ENCODE results near the gene DCAF16.

DCAF16 gene

DNA sequence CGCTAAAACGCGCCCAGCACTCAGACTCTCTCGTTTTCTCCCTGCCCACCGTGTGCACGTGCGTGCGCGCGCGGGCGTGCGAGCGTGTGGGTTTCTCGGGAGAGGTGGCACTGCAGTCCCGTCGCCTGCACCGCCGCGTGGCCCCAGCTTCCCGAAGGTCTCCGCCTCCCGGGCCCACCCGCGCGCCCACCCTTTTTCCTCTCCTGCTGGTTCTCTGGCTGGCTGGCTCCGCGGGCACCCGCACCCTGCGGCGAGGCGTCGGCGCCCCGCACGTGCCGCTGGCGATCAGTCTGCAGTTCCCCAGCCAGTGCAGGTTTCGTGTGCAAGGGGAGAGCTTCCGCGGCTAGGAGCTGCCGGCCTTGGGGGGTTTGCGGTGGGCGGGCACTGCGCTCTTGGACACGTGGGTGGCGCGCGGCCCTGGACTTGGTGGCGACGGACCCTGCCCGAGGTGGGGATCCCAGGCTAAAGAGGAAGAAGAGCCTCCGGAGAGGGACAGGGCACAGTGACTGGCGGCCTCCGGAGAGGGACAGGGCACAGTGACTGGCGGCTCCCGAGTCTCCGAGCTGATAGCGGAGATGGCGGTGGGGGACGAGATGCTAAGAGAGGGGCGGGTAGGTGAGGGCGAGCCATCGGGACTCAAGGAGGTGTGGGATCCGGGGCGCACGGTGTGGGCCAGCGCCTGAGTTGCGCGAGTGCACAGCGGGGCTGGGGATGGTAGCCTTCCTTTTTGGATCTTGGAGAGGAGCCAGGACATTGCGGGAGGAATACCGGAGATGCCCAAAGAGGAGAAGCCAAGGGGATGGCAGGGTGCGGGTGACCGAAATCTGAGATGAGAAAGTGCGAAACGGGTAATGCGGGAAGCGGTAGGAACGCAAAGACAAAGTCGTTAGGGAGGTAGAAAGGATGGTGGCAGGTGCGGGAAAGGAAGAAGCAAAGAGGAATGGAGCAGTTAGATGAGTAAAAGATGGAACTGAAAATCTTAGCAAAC is 29.0 kb downstream of the DCAF16 start, which contains the start of gene FAM184B:
TSS of gene FAM184B (minus strand) at position 322 of the 988 bp plus-strand sequence. CDS start 322 bp downstream, outside the sequence.
- DNase-seq, result peak; percentile 15

DNA sequence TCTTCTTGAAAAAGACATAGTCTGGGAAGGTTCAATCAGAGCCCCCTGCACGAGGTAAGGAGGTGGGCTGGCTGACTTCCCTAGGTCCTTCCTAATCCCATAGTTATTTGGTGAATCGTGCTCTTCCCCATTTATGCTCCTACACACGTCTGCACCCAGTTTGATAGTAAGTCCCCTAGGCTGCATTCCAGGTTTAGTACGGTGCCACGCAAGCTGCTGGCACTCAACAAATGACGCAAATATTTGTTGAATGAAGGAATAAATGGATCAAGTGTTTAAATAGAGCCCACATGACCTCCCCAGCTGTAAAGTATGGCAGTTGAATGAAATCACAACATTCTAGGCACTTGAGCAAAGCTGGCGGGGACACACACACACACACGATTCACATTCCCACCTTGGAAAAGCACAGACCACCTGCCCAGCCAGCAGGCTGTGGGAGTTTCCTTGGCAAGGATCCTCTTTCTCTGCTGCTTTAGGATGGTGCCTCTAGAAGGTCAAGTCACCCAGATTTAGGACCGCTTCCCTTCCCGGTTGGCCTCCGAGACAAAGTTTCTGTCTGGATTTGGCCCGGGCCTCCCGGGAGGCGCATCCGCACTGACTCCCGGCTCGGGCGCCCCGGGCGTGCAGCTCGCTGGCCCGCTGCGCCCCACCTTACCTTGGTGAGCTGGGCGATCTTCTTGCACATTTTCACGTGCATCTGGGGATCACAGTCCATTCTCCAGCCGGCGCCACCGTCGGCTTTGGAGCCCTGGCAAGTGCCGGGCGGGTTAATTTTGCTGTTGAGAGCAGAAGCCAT is 29.9 kb downstream of the DCAF16 start:
- peak; percentile 29 for DNase-seq

DNA sequence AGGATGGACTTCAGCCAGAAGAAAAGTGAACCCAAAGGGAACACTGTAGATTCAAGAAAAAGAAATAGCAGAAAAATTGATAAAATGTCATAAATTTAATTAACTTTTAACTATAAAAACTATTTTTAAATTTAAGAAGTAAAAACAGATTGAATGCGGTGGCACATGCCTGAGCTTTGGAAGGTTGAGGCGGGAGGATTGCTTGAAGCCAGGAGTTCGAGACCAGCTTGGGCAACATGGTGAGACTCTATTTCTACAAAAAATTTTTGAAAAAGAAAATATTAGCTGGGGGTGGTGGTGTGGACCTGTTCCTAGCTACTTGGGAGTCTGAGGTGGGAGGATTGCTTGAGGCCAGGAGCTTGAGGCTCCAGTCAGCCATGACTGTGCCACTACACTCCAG is 32.1 kb downstream of the DCAF16 start:
- no peak for DNase-seq

- DNase-seq, result peak; percentile 13
Observed at GRCh38 chr4:17773135-17773698, 37.3 kb downstream of the DCAF16 start.

DNA sequence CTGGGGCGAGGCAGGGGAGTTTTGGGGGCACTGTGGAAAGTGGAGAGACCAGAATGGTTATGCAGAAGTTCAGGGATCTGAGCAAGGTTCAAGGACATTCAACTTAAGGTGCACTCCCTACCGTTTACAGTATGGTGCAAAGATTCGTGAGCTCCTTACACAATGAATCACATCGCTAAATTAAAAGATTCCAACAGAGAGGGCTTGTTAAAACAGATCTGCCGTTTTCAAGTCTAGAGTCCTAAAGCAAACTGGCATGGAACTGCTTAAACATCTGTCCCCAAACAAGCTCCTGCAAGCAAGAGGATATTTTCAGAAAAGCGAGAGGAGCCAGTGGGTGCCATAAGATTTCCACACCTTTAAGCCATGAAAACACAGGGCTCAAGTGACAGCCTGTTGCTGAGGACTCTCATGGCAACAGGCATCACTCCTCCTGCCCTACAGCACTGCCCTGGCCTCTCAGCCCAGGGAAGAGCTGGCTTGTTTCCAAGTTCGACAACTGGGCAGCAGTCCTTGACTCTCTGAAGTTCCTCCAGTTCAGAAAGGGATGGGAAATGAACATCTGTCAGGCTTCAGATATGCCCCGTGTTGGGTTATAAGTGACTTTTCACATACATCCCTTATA is 39.2 kb downstream of the DCAF16 start:
- DNase-seq, result no peak

DNA sequence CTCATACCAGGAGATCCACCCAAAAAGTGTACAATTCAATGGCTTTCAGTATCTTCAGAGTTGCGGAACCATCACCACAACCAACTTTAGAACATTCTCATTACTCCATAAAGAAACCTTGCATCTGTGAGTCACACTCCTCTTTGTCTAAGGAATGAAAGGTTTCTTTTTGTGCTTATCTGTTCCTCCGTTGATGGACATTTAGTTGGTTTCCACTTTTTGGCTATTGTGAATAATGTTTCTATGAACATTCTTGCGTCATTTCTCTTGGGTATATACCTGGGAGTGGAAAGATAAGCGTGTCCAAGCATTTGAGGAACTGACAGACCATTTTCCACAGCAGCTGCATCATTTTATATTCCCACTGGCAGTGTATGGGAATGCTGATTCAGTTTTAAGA is 39.7 kb downstream of the DCAF16 start:
- no peak for DNase-seq

DNA sequence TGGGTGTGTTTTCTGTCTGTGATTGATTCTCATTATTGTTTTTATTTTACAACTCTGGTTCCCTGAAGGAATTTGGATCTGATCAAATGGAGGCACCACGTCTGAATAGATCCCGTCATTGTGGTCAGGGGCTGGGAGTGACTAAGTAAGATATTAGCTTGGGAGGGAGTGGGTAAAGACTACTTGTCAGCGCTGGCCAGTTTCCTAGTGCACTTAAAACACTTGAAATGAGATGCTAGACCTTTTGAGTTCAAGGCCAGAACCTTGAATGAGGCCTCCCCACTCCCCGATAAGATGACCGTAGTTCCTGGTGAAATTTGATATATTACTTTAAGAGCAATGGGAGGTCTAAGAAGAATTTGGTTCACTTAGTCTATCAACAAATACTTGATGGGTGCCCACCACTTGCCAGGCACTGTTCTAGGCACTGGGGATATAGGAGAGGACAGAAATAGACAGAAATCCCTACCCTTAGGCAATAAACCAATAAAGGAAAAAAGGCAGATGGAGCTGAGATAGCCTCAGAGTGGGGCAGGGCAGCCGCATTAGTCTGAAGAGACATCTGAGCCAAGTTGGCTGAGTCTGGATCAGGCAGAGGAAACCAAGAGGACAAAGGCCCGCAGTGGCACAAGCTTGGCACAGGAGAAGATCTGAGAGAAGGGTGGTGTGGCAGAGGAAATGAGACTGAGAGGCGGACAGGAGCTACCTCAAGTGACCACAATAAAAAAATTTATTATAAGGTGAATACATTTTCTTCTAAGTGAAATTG is 41.0 kb downstream of the DCAF16 start:
- DNase-seq, result no peak

DNA sequence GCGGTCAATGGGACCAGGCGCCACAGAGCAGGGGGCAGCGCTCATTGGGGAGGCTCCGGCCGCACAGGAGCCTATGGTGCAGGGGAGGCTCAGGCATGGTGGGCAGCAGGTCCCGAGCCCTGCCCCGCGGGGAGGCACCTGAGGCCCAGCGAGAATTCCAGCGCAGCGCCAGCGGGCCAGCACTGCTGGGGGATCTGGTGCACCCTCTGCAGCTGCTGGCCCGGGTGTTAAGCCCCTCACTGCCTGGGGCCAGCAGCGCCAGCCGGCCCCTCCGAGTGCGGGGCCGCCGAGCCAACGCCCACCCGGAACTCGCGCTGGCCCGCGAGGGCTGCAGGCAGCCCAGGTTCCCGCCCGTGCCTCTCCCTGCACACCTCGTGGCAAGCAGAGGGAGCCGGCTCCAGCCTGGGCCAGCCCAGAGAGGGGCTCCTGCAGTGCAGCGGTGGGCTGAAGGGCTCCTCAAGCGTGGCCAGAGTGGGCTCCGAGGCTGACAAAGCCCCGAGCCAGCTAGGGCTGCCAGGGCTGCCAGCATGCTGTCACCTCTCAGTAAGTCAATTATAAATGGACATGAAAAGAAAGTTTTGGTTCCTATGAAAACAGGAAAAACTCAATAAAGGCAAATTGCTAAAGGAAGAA is 43.6 kb downstream of the DCAF16 start:
- no peak for DNase-seq

GRCh38 chr4:17765514-17766286 is 44.9 kb downstream of the DCAF16 start:
- DNase-seq, result peak; percentile 23

DNA sequence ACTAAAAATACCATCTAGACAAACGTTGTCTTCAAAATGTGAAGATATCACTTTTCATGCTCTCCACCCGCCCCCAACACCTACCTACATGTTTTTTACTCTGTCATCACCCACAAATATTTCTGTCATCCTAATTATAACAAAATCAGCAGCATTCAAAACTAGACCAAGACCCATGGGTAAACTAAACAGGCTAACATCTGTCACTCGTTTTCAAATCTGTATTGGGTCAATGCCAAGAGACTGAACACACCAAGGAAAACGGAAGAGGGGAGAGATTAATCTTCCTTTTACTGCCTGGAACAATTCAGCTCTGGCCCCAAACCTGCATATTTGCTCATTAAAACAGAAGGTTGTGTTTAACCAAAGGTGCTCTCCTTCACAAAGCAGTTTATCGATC is 46.6 kb downstream of the DCAF16 start:
- no peak for DNase-seq

GRCh38 chr4:17763416-17763815 is 47.1 kb downstream of the DCAF16 start:
- DNase-seq, result no peak

DNA sequence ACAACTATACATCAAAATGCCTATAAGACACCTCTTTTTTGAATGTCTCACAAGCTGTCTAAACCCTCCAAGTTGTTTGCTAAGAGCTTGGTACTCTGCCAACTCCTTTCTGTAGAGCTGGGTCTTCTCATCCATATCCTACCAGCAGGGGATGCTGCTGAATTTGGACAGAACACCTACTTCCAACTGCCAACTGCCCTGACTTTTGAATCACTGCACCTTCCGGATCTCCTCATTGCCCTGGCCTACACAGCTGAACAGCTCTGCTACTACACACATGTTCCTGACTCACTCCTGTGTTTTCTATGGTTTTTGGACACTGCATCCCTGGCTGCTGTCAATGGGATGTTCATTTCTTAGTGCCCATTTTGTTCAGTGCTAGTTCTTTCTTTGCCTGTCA is 47.8 kb downstream of the DCAF16 start:
- peak; percentile 52 for DNase-seq

GRCh38 chr4:17761062-17761461 is 49.5 kb downstream of the DCAF16 start:
- DNase-seq, result no peak

DNA sequence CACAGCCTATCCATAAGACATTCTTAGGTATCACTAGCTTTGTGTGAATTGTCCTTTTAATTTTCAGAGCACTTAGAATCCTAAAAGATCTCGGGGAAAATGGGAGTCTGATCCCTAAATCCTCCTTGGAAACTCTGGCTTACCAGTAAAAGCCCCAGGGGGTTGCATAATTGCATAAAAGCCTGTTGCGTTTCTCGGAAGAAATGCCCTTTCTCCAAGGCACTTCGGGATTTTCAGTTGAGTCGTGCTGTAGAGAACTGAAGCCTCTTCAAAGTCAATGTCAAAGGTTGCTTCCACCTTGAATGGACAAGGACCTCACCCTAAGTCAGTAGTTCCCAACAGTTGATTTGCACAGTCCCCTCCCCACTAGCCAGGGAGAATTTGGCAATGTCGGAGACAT is 49.9 kb downstream of the DCAF16 start:
- no peak for DNase-seq

DNA sequence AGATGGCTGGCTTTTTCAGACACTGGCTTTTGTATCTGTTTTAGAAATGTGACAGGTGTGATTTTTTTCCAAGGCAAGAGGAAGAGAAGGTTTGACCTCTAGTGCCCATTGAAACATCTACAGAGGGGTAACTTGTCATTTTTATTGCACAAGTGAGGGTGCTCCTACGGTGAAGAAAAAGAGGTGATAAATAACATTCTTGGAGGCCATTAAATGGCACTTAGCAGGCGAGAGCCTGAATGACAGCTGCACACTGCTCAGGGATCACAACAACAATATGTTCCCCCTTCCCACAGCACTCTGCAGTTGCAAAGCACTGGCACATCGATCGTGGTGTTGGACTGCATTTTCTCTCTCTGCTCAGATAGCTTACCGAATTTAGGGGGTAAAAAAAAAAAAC is 52.1 kb downstream of the DCAF16 start:
- DNase-seq, result no peak

- DNase-seq, result no peak
Observed at GRCh38 chr4:17757621-17758020, 52.9 kb downstream of the DCAF16 start.

DNA sequence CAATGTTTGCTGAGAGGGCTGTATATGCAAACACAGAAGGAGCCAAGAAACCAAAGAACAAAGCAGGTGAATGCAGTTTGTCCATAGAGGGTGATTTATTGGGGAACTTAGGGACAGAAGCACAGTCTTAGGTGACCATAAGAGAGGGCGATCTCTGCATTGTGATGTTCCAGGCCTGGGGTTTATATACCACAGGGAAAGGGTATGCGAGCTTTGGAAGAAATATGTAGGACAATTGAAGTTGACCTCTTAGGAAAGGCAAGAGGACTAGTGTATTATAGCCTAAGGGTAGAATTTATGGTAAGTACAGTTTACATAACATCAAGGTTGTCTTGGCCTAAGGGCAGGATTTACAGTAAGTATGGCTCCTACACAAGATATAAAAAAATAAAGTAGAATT is 56.9 kb downstream of the DCAF16 start:
- no peak for DNase-seq

Data from hematopoietic multipotent progenitor cell treated with erythropoietin and hydrocortisone succinate and interleukin-3 and kit ligand, for 6 days (in vitro differentiated cells).